Measurements from ENCODE around the gene WNT9A.

Gene WNT9A

DNA sequence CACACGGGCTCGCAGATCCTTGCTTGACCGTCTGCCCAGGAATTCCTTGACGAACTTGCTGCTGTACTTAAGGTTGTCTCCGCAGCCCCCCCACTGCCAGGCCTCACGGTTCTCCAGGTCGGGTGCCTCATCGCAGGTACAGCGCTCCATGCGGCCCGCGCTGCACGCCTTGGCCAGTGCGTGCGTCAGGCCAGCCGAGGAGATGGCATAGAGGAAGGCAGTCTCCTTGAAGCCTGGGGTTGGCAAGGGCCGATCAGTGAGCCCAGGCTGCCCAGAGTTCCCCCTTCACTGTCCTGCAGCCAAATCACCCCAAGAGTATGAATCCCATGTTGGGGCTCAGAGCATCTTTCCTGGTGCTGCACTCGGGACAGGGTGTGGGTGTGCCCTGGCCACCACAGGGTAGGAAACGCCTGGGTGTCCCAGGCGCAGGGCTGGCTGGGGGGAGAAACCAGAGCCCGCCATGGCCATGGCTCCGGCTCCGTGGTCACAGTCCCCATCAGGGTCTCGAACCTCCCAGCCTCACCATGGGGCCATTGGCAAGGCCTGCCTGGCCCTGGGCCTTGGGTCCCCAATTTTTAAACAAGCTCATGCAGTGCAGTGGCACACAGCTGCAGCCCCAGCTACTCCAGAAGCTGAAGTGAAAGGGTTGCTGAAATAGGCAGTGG is 23.4 kb downstream of the WNT9A start:
- no peak for DNase-seq (ENCODE audit: low spot score)

GRCh38 chr1:227923353-227924167 is 24.2 kb downstream of the WNT9A start:
- no peak for DNase-seq (ENCODE audit: low spot score)

DNA sequence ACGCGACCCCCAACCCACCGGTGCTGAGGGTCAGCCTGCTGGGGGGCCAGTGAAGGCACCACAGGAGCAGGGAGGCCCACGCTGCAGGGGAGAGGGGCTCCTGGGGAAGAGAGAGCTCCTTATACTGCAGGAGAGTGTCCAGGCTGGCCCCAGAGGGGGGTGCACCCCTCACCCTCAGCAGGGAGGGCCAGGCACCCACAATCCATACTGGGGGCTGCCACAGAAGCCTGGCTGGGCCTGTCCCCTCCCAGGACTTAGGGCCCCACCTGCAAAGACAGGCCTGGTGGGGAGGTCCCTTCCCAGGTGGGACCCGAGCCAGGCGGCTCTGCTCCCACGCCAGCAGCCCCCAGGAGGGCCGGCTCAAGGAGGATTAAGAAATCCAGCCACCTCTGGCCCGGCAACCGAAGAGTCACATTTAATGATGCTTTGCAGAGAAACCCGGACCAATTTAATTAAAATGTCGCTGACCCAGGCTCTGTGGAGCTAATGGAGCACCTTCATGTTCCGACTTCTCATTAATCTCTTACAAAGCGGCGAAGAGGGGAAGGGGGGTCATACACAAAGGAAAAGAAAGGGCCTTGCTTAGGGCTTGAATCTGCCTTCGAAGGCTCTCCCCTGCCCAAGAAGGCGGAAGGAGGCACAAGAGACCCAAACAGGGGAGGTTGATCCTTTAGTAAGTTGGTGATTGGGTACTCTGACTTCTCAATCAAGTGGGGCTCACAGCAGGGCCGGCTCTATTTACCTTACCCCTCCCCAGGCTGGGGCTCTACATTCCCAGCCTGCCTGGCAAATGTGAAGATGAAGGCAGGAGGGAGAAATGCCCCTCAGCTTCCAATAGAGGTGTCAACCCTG is 25.0 kb downstream of the WNT9A start:
- no peak for DNase-seq (ENCODE audit: low spot score)

DNA sequence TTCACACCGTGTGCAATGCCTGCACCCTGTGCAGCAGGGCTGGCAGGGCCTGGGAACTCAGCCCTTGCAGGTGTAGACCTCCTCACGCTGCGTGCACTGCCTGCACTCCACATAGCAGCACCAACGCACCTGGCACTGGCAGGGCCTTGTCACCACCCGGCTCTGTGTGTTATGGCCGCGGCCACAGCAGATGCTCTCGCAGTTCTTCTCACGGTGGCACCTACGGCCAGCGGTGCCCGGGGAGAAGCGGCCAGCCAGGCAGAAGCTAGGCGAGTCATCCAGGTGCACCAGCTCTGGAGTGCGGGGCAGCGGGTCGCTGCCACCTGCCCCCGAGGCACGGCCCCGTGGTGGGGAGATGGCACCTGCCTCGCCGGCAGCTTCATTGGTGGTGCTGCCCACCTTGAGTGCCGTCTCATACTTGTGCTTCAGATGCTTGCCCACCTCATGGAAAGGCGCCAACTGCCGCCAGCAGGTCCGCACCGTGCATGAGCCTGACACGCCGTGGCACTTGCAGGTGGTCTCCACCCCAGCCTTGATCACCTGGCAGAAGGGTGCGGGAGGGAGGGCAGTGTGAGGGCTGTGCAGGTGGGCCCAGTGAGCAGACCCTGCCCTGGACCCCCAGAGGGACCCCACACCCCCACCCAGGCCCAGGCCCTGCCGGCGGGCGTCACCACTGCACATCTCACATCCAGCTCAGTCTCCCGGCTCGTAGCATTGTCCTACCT is 26.1 kb downstream of the WNT9A start:
- DNase-seq (ENCODE audit: low spot score) = no peak

DNA sequence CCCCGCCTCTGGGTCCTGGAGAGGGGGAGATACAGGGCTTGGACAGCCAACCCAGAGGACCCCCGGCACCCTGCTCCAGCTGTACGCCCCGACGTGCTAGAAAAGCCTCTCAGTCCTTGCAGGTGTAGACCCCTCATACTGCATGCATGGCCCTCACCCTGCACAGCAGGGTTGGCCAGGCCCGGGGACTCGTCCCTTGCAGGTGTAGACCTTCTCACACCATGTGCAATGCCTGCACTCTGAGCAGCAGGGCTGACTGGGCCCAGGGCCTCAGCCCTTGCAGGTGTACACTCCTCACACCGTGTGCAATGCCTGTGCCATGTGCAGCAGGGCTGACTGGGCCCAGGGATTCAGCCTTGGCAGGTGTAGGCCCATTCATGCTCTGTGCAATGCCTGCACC is 26.8 kb downstream of the WNT9A start:
- DNase-seq (ENCODE audit: low spot score) = no peak

DNA sequence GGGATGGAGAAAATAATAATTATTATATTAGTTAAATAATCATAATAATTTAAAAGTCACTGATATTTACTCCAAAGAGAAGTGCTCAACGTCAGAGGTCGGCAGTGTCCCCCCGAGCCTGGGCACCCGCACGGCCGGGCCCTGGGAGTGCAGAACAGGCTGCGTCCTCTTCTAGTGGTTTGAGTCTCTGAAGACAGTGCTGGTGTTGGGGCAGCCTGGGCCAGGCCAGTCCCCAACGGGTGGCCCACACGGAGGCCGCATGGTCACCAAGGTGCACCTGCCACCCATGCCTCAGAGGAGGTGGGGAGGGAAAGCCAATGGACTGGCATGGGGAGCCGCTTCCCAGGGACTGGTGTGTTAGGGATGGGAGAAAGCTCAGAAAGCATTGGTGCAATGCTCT is 27.3 kb downstream of the WNT9A start:
- no peak for DNase-seq (ENCODE audit: low spot score)

- no peak for DNase-seq (ENCODE audit: low spot score)
Measured at GRCh38 chr1:227919906-227920305, 27.8 kb downstream of the WNT9A start.

GRCh38 chr1:227918736-227919135 is 29.0 kb downstream of the WNT9A start:
- no peak for DNase-seq (ENCODE audit: low spot score)

GRCh38 chr1:227918083-227918700 is 29.5 kb downstream of the WNT9A start:
- no peak for DNase-seq (ENCODE audit: low spot score)

GRCh38 chr1:227917081-227917950 is 30.4 kb downstream of the WNT9A start:
- no peak for DNase-seq (ENCODE audit: low spot score)

- no peak for DNase-seq (ENCODE audit: low spot score)
Measured at GRCh38 chr1:227916655-227917054, 31.1 kb downstream of the WNT9A start.

DNA sequence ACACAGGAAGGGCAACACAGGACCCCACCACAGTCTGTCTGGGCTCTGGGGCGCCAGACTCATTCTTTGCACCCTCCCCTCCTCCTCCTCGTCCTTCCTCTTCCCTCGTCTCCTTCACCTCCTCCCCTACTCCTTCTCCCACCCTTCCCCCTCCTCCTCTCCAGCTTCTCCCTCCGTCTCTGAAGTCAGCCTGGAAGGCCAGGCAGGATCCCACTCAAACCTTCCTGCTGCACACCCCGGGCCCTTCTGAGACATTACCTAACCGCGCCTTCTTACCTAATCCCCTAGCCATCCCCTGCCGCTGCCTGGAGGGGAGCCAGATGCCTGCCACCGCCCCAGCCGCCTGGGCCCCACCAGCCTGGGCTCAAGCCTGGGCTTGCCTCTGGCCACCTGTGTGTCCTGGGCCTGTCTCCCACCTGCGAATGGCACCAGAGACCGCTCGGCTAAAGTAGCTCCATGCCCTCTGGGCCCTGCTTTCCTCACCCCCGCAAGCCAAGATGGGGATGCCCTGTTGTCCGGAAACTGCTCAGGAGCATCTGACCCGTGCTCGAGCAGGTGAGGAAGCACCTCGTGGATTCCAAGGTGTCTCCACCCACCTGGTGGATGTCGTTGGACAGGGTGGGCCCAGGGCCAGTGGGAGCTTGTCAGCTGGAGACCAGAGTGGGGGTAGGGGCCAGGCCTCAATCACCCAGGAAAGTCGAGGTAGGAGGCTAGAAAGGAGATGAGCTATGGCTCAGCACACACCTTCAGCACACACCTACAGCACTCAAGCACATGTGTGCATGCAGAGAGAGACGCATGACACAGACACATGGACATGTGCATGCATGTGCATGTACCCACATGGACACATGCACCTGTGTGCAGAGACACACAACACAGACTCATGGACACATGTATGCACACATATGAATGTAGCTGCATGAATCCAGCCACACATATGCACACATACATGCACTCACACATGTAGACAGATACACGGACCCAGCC is 31.9 kb downstream of the WNT9A start:
- DNase-seq (ENCODE audit: low spot score) = no peak

DNA sequence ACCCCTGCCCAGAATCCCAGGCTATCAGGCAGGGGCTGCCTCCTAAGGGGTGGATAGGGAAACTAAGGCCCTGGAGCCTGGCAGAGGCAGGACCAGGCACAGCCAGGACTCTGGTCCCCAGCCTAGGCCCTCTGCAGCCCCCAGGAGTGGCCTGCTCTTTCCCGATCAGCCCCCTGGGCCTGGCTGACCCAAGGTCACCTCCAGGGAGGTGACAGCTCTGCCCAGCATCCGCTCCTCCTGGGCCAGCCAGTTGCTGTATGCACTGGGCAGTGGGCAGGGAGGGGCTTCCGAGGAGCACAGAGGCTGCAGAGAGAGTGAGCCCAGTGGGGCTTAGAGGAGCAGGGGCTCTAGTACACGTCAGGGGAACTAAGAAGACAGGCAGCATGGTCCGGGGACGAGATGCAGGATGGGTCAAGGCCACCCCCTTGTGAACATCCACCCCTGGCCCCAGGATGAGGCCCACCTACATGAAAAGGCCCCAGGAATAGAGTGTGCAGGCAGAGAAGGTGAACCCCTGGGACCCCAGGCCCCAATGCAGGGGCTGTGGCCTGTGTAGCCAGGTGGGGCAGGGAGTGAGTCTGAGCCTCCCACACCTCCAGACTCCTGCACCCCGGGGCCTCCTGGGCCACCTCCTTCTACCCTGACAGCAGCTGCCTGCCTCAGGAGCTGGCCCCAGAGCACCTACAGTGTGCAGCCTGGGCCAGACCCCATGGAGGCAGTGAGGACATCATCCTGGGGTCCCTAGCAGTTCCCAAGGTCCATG is 32.8 kb downstream of the WNT9A start:
- DNase-seq (ENCODE audit: low spot score) = no peak

DNA sequence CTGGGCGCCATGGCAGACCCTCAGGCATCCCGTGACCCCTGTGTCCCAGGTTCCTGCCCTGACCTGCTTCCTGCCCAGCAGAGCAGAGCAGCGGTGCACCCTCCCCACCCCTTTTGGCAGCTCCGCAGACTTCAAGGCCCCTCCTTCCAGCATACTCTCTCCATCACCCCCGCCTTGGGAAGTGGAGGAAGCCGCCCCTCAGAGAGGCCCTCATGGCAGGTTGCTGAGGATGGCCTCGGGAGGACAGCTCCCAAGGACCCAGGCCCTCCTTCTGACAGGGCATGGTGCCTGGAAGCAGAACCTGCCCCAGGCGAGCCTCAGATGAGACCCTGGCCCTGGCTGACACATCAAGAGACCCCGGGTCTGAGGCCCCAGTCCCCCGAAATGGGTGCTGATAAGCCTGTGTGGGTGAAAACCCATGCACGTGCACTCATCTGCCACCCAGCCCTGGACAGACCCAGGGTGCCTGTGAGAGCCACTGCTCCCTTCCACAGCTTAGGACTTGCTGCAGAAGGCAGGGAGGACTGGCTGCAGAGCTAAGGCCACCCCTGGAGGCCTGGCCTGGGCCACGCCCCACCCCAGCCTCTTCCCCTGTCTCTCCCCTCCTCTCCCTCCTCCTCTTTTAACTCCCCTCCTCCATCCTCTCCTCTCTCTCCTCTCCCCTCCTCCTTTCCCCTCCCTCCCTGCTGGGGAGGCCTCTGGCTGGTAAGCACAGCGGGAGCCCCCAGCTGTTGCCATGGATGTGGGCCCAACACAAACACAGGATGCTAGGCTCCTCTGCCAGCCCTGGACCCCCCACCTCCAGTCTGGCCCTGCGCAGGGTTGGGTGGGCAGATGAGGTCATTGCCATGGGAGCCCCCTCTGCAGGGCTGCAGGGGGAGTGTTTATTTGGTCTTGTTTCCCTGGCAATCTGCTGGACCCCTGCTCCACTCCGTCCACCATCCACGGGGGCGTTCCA is 33.7 kb downstream of the WNT9A start:
- no peak for DNase-seq (ENCODE audit: low spot score)

- DNase-seq (ENCODE audit: low spot score) = no peak
Measured at GRCh38 chr1:227913396-227913763, 34.4 kb downstream of the WNT9A start.

DNA sequence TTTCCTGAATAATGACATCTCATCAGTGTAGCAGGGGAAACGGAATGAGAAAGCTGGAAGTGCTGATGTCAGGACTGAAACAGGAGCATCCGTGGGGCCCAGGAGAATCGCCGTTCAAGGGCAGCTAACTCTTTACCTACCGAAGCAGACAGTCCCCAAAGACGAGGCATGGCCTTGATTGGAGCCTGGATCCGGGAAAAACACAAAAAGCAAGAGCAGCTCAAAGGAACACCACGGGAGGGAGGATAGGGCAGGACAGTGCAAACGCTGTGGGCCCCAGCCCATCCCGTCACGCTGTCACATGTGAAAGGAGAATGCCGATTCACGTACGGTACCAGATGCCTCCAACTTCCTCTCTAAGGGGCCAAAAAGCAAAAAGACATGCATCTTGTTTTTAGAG is 34.9 kb downstream of the WNT9A start:
- no peak for DNase-seq (ENCODE audit: low spot score)

DNA sequence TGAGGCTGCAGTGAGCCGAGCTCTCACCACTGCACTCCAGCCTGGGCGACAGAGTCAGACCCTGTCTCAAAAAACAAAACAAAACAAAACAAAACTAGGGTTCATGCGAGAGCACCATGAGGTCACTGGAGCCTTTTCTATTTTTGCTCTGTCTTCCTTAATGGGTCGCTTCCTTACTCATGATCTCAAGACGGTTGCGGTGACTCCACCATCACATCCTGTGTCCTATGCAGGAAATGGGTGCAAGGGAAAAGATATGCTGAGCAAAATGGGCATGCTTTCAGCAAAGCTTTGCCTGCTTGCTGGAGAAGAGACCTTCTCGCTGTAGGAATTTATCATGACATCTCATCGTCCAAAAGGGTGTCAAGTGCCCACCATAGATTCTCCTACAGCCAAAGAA is 36.4 kb downstream of the WNT9A start:
- DNase-seq (ENCODE audit: low spot score) = no peak

All from GM03348 (cell line).